ENCODE data around the gene PPP2R5B. TPM values are rescaled to one million over a fixed set of nuclear protein-coding genes. Genes with fewer than 3 reads are reported as not detected.

The PPP2R5B gene
- total RNA-seq, 2 experiments from 2014 or later: 16.8 to 18.3 TPM

DNA sequence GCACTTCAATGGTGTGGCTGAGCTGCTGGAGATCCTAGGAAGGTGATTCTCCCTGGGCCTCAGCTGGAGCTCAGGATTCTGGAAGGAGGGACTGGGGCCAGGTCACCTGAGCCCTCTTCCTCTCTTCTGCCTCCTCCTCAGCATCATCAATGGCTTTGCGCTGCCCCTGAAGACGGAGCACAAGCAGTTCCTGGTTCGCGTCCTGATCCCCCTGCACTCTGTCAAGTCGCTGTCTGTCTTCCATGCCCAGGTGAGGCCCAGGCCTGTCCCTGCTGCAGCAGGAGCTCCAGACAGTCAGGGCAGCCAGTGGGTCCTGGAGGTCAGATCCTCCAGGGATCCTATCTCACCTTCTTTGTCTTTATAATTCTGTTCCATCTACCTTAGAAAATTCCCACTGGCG is 5.9 kb downstream of the PPP2R5B start:
- H3K9me3 Mint-ChIP-seq: no peaks in the 10 kb centered on the region
- peaks cover 10% of the 10 kb centered on the region for H3K4me1 ChIP-seq (ENCODE audit: insufficient read depth, low read length)

DNA sequence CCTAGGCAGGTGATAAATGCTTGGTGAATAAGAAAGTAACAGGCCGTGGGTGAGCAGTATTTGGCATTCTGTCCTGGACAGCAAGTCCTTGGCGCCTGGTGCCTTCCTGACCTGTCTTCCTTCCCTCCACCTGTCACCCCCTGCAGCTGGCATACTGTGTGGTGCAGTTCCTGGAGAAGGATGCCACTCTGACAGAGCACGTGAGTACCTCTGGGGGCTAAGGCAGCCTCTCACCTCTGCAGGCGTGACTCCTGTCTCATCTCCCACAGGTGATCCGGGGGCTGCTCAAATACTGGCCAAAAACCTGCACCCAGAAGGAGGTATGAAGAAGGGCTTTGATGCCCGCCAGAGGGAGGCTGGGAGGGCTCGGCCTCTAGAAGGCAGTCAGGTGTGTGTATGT is 6.8 kb downstream of the PPP2R5B start:
- CTCF ChIA-PET: no interaction called here
- no peaks in the 10 kb centered on the region for H3K27me3 ChIP-seq (ENCODE audit: control insufficient read depth in 1 of 2, insufficient read depth in 2 of 2, low read length in 2 of 2)
- Mint-ChIP-seq H3K4me1 (ENCODE audit: low read depth) (no peaks in the 10 kb centered on the region), H3K4me3 (no peak overlapping the region), H3K36me3 (ENCODE audit: low read depth) (peaks cover 42% of the 10 kb centered on the region), H3K9me3 (no peaks in the 10 kb centered on the region), H3K27ac (no peak overlapping the region), H3K27me3 (no peaks in the 10 kb centered on the region)
- peaks cover under 1% of the 10 kb centered on the region for H3K4me1 ChIP-seq (ENCODE audit: insufficient read depth, low read length)
- ATAC-seq (ENCODE audit: poor library complexity) (no peak), DNase-seq (no peak)
- POLR2A ChIA-PET: no interaction called here
- H3K36me3 ChIP-seq (ENCODE audit: insufficient read depth, low read length): peaks cover 45% of the 10 kb centered on the region
- no peaks in the 10 kb centered on the region for H3K9me3 ChIP-seq (ENCODE audit: control insufficient read depth in 1 of 2, insufficient read depth in 1 of 2, low read length in 2 of 2)
- no peak overlapping the region for H3K4me3 ChIP-seq (ENCODE audit: low read length)
- intact Hi-C loops (cut with DNase I, micrococcal nuclease): no loop called here
- TF ChIP-seq, protein P1, sequence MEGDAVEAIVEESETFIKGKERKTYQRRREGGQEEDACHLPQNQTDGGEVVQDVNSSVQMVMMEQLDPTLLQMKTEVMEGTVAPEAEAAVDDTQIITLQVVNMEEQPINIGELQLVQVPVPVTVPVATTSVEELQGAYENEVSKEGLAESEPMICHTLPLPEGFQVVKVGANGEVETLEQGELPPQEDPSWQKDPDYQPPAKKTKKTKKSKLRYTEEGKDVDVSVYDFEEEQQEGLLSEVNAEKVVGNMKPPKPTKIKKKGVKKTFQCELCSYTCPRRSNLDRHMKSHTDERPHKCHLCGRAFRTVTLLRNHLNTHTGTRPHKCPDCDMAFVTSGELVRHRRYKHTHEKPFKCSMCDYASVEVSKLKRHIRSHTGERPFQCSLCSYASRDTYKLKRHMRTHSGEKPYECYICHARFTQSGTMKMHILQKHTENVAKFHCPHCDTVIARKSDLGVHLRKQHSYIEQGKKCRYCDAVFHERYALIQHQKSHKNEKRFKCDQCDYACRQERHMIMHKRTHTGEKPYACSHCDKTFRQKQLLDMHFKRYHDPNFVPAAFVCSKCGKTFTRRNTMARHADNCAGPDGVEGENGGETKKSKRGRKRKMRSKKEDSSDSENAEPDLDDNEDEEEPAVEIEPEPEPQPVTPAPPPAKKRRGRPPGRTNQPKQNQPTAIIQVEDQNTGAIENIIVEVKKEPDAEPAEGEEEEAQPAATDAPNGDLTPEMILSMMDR (IDR thresholded peaks at IDR 0.05): no peak
- H3K27ac ChIP-seq (ENCODE audit: low read depth in 1 of 2, low read length in 2 of 2): no peak overlapping the region

More for the DNA sequence above, 5.9 kb downstream of the PPP2R5B start:
- Mint-ChIP-seq H3K36me3 (ENCODE audit: low read depth) (peaks cover 42% of the 10 kb centered on the region), H3K27ac (no peak overlapping the region), H3K4me1 (ENCODE audit: low read depth) (no peaks in the 10 kb centered on the region), H3K27me3 (no peaks in the 10 kb centered on the region), H3K4me3 (no peak overlapping the region)
- Histone ChIP-seq H3K4me3 (ENCODE audit: low read length) (no peak overlapping the region), H3K9me3 (ENCODE audit: control insufficient read depth in 1 of 2, insufficient read depth in 1 of 2, low read length in 2 of 2) (no peaks in the 10 kb centered on the region), H3K27me3 (ENCODE audit: control insufficient read depth in 1 of 2, insufficient read depth in 2 of 2, low read length in 2 of 2) (no peaks in the 10 kb centered on the region), H3K36me3 (ENCODE audit: insufficient read depth, low read length) (peaks cover 45% of the 10 kb centered on the region), H3K27ac (ENCODE audit: low read depth in 1 of 2, low read length in 2 of 2) (no peak overlapping the region)
- DNase-seq: no peak
- ChIA-PET CTCF (no interaction called here), POLR2A (no interaction called here)
- intact Hi-C loops (cut with DNase I, micrococcal nuclease): no loop called here
- ATAC-seq (ENCODE audit: poor library complexity): no peak
- TF ChIP-seq, protein P1 (IDR thresholded peaks at IDR 0.05): no peak

DNA sequence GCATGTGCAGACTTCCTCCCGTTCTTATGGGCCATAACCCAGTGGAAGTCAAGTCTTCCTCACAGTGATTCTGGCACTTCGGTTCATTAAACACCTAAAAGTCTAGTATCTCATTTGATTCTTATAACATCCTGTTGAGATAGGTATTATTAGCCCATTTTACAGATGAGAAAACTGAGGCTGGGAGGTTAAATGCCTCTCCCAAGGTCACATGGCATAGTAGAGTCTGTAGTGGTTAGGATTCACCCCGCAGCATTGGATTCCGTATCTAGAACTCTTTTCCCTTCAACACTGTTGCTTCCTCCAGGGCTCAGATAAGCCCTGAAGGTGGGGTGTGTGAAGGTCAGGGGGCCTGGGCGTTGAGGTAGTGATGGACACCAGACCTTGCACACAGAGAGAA is 7.8 kb downstream of the PPP2R5B start:
- no peaks in the 10 kb centered on the region for H3K4me1 ChIP-seq (ENCODE audit: insufficient read depth, low read length)
- peaks cover 45% of the 10 kb centered on the region for H3K36me3 ChIP-seq (ENCODE audit: insufficient read depth, low read length)
- no peak overlapping the region for H3K27ac ChIP-seq (ENCODE audit: low read depth in 1 of 2, low read length in 2 of 2)
- H3K4me3 Mint-ChIP-seq: no peak overlapping the region
- intact Hi-C loops (cut with DNase I, micrococcal nuclease): no loop called here
- H3K9me3 Mint-ChIP-seq: no peaks in the 10 kb centered on the region
- DNase-seq (no peak), ATAC-seq (ENCODE audit: poor library complexity) (no peak)
- peaks cover 42% of the 10 kb centered on the region for H3K36me3 Mint-ChIP-seq (ENCODE audit: low read depth)
- CTCF ChIA-PET: no interaction called here
- TF ChIP-seq, protein P1 (IDR thresholded peaks at IDR 0.05): no peak
- POLR2A ChIA-PET: no interaction called here
- no peaks in the 10 kb centered on the region for H3K27me3 ChIP-seq (ENCODE audit: control insufficient read depth in 1 of 2, insufficient read depth in 2 of 2, low read length in 2 of 2)
- no peaks in the 10 kb centered on the region for H3K4me1 Mint-ChIP-seq (ENCODE audit: low read depth)
- no peak overlapping the region for H3K27ac Mint-ChIP-seq
- no peak overlapping the region for H3K4me3 ChIP-seq (ENCODE audit: low read length)
- H3K27me3 Mint-ChIP-seq: no peaks in the 10 kb centered on the region
- H3K9me3 ChIP-seq (ENCODE audit: control insufficient read depth in 1 of 2, insufficient read depth in 1 of 2, low read length in 2 of 2): no peaks in the 10 kb centered on the region
